Hepatocyte (in vitro differentiated cells): ENCODE data around the gene SRGN. TPM values are rescaled to one million over a fixed set of nuclear protein-coding genes. Genes with fewer than 3 reads are reported as not detected.

Experiments
- DNase-seq: peaks from one replicate; pipeline ENCODE4 v3.0.0-alpha.2; 2016; ENCODE audit warnings: low spot score
- H2AFZ ChIP-seq: fragments of 200-600 bp; sonication (generic); 2 replicates; pipeline ENCODE4 v1.6.0; 2016; ENCODE audit warnings: antibody characterized with exemption, mild to moderate bottlenecking
- H3K27ac ChIP-seq: fragments of 200-600 bp; sonication (generic); 2 replicates; pipeline ENCODE4 v1.5.1; 2016; ENCODE audit warnings: mild to moderate bottlenecking
- H3K27me3 ChIP-seq: fragments of 200-600 bp; sonication (generic); 2 replicates; pipeline ENCODE4 v1.6.1; 2016
- H3K36me3 ChIP-seq: fragments of 200-600 bp; sonication (generic); replicated peaks from 2 replicates; pipeline ENCODE4 v1.5.1; 2016; ENCODE audit warnings: low read depth; ENCODE audit not compliant: insufficient read depth
- H3K4me1 ChIP-seq: fragments of 200-600 bp; sonication (generic); 2 replicates; pipeline ENCODE4 v1.5.1; 2016; ENCODE audit warnings: mild to moderate bottlenecking, moderate library complexity; ENCODE audit not compliant: insufficient read depth
- H3K4me2 ChIP-seq: fragments of 200-600 bp; sonication (generic); 2 replicates; pipeline ENCODE4 v1.6.0; 2016
- H3K4me3 ChIP-seq: fragments of 200-600 bp; sonication (generic); 2 replicates; pipeline ENCODE4 v1.5.1; 2016; ENCODE audit warnings: mild to moderate bottlenecking
- H3K79me2 ChIP-seq: fragments of 200-600 bp; sonication (generic); 2 replicates; pipeline ENCODE4 v1.6.0; 2017; ENCODE audit warnings: mild to moderate bottlenecking
- H3K9me2 ChIP-seq: fragments of 200-600 bp; sonication (generic); replicated peaks from 2 replicates; pipeline ENCODE4 v1.6.0; 2017; ENCODE audit warnings: mild to moderate bottlenecking; ENCODE audit not compliant: insufficient read depth
- H3K9me3 ChIP-seq: fragments of 200-600 bp; sonication (generic); 2 replicates; pipeline ENCODE4 v1.5.1; 2016; ENCODE audit warnings: low read depth, mild to moderate bottlenecking
- H4K20me1 ChIP-seq: fragments of 200-600 bp; sonication (generic); 2 replicates; pipeline ENCODE4 v1.6.0; 2016; ENCODE audit warnings: mild to moderate bottlenecking; ENCODE audit not compliant: insufficient read depth, poor library complexity, severe bottlenecking
- CTCF ChIP-seq: fragments of 200-600 bp; sonication (generic); IDR thresholded peaks from 2 replicates; pipeline ENCODE4 v1.5.1; 2016; ENCODE audit warnings: antibody characterized with exemption, mild to moderate bottlenecking; ENCODE audit not compliant: poor library complexity
- EZH2 ChIP-seq: fragments of 200-600 bp; sonication (generic); IDR thresholded peaks from 2 replicates; pipeline ENCODE4 v1.6.1; 2016; ENCODE audit warnings: antibody characterized with exemption, mild to moderate bottlenecking, borderline replicate concordance
- EZH2phosphoT487 ChIP-seq: fragments of 200-600 bp; sonication (generic); IDR thresholded peaks from one replicate; pipeline ENCODE4 v1.6.1; 2018; ENCODE audit warnings: antibody characterized with exemption, mild to moderate bottlenecking, low read depth, moderate library complexity; ENCODE audit not compliant: unreplicated experiment, severe bottlenecking
- WGBS: methylation state at CpG from one replicate; pipeline ENCODE4 v1.1.6; 2016; ENCODE audit warnings: low lambda C conversion rate; ENCODE audit errors: missing lambda C conversion rate; 5-methylcytosine and 5-hydroxymethylcytosine counted together
- polyA plus RNA-seq: library from polyadenylated mRNA; unstranded; fragments of >200 nt; fragmentation: Nextera tagmentation; extraction: Ambion mirVana; gene quantifications from 2 replicates; pipeline ENCODE4 v1.2.1, GENCODE V29; 2016
- total RNA-seq: library from RNA; depleted of rRNA; stranded (reverse); fragments of >200 nt; gene quantifications from 2 replicates; pipeline ENCODE4 v1.2.3, GENCODE V29; 2014

The SRGN gene
- total and polyA plus RNA-seq, 2 experiments from 2014 or later, result 0.36 to 2.5 TPM

- no peaks in the 10 kb centered on the region for H4K20me1 ChIP-seq
- H2AFZ ChIP-seq, result no peak overlapping the region
- TF ChIP-seq CTCF, result no peak
- H3K9me3 ChIP-seq, result no peaks in the 10 kb centered on the region
- no peak for DNase-seq
- H3K4me3 ChIP-seq, result no peak overlapping the region
- H3K9me2 ChIP-seq, result no peaks in the 10 kb centered on the region
- H3K4me1 ChIP-seq, result no peaks in the 10 kb centered on the region
- H3K27me3 ChIP-seq, result peaks cover 8% of the 10 kb centered on the region
- H3K79me2 ChIP-seq, result no peaks in the 10 kb centered on the region
- no peak overlapping the region for H3K4me2 ChIP-seq
- no peaks in the 10 kb centered on the region for H3K36me3 ChIP-seq
- 88% methylated on average over 8 of the region's 8 CpGs for WGBS
- no peak overlapping the region for H3K27ac ChIP-seq
Measured at GRCh38 chr10:69065406-69066361, 22.2 kb upstream of the SRGN start.

- no peak for DNase-seq
- H3K4me2 ChIP-seq, result no peak overlapping the region
- H3K27me3 ChIP-seq, result peaks cover 8% of the 10 kb centered on the region
- 94% methylated on average over 3 of the region's 3 CpGs for WGBS
- H3K27ac ChIP-seq, result no peak overlapping the region
- H4K20me1 ChIP-seq, result no peaks in the 10 kb centered on the region
- no peak overlapping the region for H2AFZ ChIP-seq
- H3K36me3 ChIP-seq, result no peaks in the 10 kb centered on the region
- no peaks in the 10 kb centered on the region for H3K79me2 ChIP-seq
- TF ChIP-seq EZH2phosphoT487 (no peak), EZH2 (no peak), CTCF (no peak)
- H3K9me3 ChIP-seq, result no peaks in the 10 kb centered on the region
- no peaks in the 10 kb centered on the region for H3K4me1 ChIP-seq
- no peak overlapping the region for H3K4me3 ChIP-seq
- no peaks in the 10 kb centered on the region for H3K9me2 ChIP-seq
Measured at GRCh38 chr10:69067189-69067588, 20.7 kb upstream of the SRGN start.

- Histone ChIP-seq H3K9me3 (no peaks in the 10 kb centered on the region), H2AFZ (no peak overlapping the region), H3K27ac (peak overlapping the region; percentile 27), H4K20me1 (no peaks in the 10 kb centered on the region), H3K4me2 (no peak overlapping the region), H3K27me3 (no peaks in the 10 kb centered on the region), H3K36me3 (no peaks in the 10 kb centered on the region), H3K4me1 (no peaks in the 10 kb centered on the region), H3K9me2 (no peaks in the 10 kb centered on the region), H3K79me2 (no peaks in the 10 kb centered on the region), H3K4me3 (no peak overlapping the region)
- WGBS, result 90% methylated on average over 5 of the region's 5 CpGs
- DNase-seq, result no peak
- no peak for TF ChIP-seq CTCF
- TF ChIP-seq EZH2phosphoT487, result no peak
- no peak for TF ChIP-seq EZH2
Measured at GRCh38 chr10:69068549-69068948, 19.4 kb upstream of the SRGN start.
